Measurements from ENCODE around the gene ABI2.
A peak's percentile ranks its signal among the peaks of the same experiment; 100 is the strongest.
"Not testable (repeated sequence)": the region's sequence is repeated elsewhere in the genome, so short reads cannot be mapped to it uniquely, and the experiment has no call there.

Gene ABI2

GRCh38 chr2:203327901-203328759 lies at the start of gene ABI2:
Gene ABI2 (plus strand): TSS chr2:203328394. CDS start chr2:203328515, 121 bp downstream.
- DNase-seq = peak; percentile 81

DNA sequence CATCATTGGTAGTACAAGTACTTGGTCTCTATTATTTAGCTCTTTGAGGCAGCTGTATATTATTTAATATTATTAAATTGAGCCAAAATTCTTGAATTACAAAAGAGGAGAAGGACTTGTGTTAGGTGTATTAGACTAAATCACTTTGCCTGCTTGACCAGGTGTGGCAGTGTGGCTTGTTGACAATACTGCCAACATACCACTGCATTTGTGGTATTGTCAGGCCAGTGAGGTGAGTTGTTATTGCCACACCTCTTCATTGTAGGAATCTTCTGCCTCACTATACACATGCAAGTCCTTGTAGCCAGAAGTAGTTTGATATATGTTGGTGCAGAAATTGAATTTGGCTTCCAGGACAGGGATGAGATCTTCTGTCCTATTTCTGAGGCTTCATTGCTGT lies 48.9 kb upstream of the ABI2 start:
- no peak for DNase-seq

GRCh38 chr2:203280428-203281064 lies 47.6 kb upstream of the ABI2 start:
- no peak for DNase-seq

GRCh38 chr2:203282101-203282500 lies 46.1 kb upstream of the ABI2 start:
- no peak for DNase-seq

DNA sequence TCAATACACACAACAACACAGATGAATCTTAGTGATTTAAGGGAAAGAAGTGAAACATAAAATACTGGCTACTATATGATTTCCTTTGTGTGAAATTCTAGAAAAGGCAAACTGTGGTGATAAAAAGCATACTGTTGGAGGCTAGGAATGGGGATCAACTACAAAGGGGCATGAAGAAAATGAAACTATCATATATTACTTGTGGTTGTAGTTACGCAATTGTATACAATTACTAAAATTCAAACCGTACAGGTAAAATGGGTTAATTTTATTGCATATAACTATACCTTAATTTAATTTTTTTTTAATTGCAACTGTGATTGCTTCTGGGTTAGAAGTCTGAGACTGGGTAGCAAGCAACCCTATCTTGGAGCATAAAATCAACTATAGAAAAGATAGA lies 41.7 kb upstream of the ABI2 start:
- no peak for DNase-seq

- no peak for DNase-seq
Observed at GRCh38 chr2:203301667-203302066, 26.5 kb upstream of the ABI2 start.

DNA sequence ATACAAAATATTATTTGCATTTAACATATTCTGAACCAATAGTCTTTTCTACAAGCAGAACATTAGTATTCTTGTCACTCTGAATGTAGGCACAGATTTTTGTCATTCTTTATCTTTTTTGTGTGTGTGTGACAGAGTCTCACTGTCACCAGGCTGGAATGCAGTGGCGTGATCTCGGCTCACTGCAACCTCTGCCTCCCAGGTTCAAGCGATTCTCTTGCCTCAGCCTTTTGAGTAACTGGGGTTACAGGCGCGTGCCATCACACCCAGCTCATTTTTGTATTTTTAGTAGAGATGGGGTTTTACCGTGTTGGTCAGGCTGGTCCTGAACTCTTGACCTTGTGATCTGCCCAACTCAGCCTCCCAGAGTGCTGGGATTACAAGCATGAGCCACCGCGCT lies 25.6 kb upstream of the ABI2 start:
- DNase-seq = not testable (repeated sequence)

- DNase-seq = no peak
Observed at GRCh38 chr2:203310688-203311436, 17.3 kb upstream of the ABI2 start.

GRCh38 chr2:203326356-203326755 lies 1.8 kb upstream of the ABI2 start:
- DNase-seq = no peak

DNA sequence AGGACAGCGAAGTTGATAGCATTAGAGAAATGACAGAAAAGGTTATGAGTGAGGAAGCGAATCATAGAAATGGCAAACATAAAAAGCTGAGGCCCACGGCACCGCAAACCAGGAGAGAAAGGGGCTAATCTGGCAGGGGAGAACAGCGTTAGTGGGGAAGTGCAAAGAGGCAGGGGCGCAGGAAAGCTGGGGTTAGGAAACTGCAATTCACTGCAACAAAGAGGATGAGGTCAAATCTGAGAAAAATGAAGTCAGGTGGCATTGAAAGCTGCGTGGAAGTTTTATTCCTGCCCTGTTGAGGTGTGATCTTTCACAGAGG lies 653 bp upstream of the ABI2 start:
- DNase-seq = no peak

- peak; percentile 33 for DNase-seq
Observed at GRCh38 chr2:203328760-203329540, 756 bp downstream of the ABI2 start.

GRCh38 chr2:203330434-203330833 lies 2.2 kb downstream of the ABI2 start:
- DNase-seq = no peak

DNA sequence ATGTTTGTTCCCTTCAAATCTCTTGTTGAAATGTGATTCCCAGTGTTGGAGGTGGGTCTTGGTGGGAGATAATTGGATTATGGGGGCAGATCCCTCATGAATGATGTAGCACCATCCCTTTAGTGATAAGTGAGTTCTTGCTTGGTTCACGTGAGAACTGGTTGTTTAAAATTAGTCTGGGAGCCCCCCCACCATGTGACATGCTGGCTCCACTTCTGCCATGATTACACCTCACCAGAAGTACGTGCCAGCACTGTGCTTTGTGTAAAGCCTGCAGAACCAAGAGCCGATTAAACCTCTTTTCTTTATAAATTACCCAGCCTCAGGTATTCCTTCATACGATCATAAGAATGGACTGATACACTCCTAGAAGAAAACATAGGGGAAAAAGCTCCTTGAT lies 10.1 kb downstream of the ABI2 start:
- DNase-seq = no peak

DNA sequence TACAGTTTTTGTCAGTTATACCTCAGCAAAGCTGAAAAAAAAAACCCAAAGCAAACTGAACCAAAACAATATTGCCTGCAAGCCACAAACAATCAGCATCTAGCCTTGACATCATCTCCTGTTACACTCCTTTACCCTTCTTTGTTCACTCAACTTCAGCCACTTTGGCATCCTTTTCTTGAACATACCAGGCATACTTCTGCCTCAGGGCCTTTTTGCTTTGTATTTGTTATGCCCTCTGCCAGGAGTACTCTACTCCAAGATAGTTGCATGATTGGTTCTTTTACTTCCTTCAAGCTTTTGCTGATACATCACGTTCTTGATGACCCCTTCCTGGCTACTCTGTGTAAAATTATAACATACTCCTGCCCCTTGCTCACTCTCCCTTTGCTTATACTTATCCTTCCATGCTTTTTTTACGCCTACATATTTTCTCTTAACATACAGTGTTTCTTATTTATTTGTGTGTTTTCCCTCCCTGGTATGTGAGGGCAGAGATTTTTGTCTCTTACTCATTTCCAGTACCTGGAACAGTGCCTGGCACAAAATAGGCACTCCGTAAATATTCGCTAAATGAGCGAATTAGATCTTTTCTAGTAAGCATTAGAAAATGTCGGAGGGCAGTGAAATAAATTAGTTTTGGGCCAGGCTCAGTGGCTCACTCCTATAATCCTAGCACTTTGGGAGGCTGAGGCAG lies 12.7 kb downstream of the ABI2 start:
- DNase-seq = no peak

- DNase-seq = no peak
Observed at GRCh38 chr2:203341741-203342310, 13.6 kb downstream of the ABI2 start.

DNA sequence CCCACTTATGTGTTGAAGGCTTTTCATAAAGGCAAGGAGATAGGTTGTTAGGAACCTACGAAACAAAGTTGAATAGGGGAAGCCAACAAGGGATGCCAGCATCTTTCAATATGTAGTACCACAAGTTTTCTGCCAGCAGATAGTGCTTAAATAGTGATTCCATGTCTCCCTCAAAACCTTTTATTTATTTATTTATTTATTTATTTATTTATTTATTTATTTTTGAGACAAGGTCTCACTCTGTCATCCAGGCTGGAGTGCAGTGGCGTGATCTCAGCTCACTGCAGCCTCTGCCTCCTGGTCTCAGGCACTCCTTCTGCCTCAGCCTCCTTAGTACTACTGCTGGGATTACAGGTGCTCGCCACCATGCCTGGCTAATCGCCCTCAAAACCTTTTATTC lies 14.2 kb downstream of the ABI2 start:
- not testable (repeated sequence) for DNase-seq

GRCh38 chr2:203344667-203345066 lies 16.5 kb downstream of the ABI2 start:
- DNase-seq = no peak

DNA sequence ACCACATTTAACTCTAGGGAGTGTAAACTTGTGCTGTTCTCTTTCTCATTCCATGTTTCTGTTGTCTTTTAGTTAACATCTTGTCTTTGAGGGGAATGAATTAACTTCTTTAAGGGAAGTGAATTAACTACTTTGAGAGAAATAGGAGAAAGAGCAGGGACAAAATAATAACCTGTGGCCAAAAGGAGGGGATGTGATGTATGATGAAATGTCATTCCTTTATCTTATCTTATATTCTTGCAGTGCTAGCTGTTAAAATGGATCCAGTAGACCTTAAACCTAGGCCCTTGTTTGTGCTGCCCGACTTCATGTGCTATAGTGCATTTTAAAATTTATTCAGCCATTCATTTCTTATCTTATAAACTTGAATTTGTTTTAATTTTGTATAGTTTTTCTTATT lies 18.4 kb downstream of the ABI2 start:
- DNase-seq = no peak

GRCh38 chr2:203347375-203347774 lies 19.2 kb downstream of the ABI2 start:
- DNase-seq = no peak

DNA sequence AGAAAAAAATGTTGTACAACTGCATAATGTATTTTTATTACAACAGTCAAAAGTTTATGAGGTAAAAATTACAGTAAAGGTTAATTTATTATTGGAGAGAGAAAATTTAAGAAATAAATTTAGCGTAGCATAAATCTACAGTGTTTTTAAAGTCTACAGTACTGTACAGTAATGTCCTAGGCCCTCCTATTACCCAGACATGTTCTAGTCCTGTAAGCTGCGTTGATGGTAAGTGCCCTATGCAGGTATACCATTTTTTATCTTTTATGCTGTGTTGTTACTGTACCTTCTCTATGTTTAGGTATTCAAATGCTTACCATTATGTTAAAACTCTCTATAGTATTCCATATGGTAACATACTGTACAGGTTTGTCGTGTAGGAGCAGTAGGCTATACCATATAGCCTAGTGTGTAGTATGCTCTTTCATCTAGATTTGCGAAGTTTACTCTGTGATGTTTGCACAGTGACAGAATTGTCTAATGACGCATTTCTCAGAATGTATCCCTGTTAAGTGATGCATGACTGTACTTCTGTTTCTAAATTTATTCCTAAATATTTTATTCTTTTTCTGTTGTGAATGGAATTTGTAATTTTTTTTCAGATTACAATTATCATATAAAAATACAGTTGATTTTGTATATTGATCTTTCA lies 24.5 kb downstream of the ABI2 start:
- DNase-seq = no peak

- no peak for DNase-seq
Observed at GRCh38 chr2:203354966-203355365, 26.8 kb downstream of the ABI2 start.

All from CD4-positive, alpha-beta T cell treated with Interleukin-6 for 4 hours (primary cell).